A673 (cell line): Measurements from ENCODE around the gene SF3B1.

ENCODE experiments used
- EZH2 ChIP-seq: fragments of 200-600 bp; sonication (generic); IDR thresholded peaks from 2 replicates; pipeline ENCODE4 v1.6.1; 2017; ENCODE audit warnings: borderline replicate concordance, low read depth, mild to moderate bottlenecking, mixed read lengths, antibody characterized with exemption, low read length; ENCODE audit not compliant: poor library complexity, severe bottlenecking
- TF ChIP-seq, protein P1 (sequence below): fragments of 300-800, 200-600 bp; sonication (generic); conservative IDR thresholded peaks from 2 replicates; pipeline ENCODE4 v1.5.1; 2017; ENCODE audit warnings: low read depth, mild to moderate bottlenecking, antibody characterized with exemption, low read length, moderate library complexity, mixed read lengths

GRCh38 chr2:197353393-197354168, 81.2 kb downstream of the SF3B1 start:
- TF ChIP-seq, protein P1, sequence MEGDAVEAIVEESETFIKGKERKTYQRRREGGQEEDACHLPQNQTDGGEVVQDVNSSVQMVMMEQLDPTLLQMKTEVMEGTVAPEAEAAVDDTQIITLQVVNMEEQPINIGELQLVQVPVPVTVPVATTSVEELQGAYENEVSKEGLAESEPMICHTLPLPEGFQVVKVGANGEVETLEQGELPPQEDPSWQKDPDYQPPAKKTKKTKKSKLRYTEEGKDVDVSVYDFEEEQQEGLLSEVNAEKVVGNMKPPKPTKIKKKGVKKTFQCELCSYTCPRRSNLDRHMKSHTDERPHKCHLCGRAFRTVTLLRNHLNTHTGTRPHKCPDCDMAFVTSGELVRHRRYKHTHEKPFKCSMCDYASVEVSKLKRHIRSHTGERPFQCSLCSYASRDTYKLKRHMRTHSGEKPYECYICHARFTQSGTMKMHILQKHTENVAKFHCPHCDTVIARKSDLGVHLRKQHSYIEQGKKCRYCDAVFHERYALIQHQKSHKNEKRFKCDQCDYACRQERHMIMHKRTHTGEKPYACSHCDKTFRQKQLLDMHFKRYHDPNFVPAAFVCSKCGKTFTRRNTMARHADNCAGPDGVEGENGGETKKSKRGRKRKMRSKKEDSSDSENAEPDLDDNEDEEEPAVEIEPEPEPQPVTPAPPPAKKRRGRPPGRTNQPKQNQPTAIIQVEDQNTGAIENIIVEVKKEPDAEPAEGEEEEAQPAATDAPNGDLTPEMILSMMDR, result no peak
- TF ChIP-seq EZH2, result no peak
